Nucleus accumbens (tissue), 56 donors: ENCODE measurements around the gene PPAT.
"Not testable (repeated sequence)": the region's sequence is repeated elsewhere in the genome, so short reads cannot be mapped to it uniquely, and the experiment has no call there.

Experiments used
- DNase-seq, 56 donors: peaks; one replicate each; lab custom pipeline; 2025; lab: John Stamatoyannopoulos, UW

Gene PPAT

GRCh38 chr4:56435140-56435926 is at the start of gene PPAT:
TSS of gene PPAT (minus strand) at chr4:56435615. CDS start at chr4:56435477, 138 bp downstream.
- peak; percentile 78 to 98 (median 95) for DNase-seq

- DNase-seq, result no peak
These were observed 45.3 kb upstream of the PPAT start for GRCh38 chr4:56480691-56481090.

DNA sequence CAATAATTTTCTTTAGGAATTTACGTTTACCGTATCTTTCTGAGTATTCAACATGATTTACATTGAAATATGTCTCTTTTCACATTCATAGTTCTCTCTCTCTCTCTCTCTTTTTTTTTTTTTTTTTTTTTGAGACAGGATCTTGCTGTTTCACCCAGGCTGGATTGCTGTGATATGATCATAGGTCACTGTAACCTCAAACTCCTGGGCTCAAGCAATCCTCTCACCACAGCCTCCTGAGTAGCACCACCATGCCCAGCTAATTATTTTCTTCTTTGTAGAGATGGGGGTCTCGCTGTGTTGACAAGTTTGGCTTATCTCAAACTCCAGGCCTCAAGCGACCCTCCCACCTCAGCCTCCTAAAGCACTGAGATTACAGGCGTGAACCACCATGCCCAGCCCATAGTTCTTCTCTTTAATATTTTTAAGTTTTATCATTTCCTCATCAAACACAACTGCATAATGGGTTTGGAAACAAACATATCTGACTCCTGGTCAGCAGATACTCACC is 41.8 kb upstream of the PPAT start:
- DNase-seq, result no peak

DNA sequence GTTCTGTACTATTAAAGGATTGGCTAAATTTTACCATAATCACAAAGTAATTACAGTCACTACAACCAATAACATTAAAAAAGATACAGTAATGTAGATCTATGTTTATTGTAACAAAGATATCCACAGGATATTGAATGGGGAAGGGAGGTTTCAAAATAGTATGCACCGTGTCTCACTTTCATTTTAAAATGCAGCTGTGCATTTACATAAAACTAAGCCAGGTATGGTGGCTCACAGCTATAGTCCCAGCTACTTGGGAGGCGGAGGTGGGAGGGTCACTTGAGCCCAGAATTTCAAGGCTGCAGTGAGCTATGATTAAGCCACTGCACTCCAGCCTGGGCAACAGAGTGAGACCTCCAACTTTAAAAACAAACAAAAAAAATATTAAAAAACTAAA is 40.5 kb upstream of the PPAT start:
- DNase-seq, result no peak

GRCh38 chr4:56469489-56470210 is 34.2 kb upstream of the PPAT start:
- DNase-seq, result no peak

DNA sequence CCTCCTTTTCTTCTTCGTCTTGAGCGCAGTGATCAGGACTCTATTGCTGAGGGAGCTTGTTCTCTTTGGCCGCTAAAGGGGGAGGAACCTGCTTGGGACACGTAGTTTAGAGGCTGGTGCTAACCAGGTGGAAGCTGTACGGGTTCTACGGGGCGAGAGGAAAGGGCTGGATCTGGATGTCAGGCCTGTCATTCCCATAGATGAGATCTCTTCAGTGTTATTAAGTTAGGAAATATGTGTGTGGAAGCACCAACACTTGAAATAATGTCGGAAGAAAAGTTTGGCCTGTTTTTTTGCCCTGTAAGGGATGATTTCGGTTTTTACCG is 32.6 kb upstream of the PPAT start:
- DNase-seq, result peak in 22 of 56 donors; percentile 1 to 54 (median 32)

DNA sequence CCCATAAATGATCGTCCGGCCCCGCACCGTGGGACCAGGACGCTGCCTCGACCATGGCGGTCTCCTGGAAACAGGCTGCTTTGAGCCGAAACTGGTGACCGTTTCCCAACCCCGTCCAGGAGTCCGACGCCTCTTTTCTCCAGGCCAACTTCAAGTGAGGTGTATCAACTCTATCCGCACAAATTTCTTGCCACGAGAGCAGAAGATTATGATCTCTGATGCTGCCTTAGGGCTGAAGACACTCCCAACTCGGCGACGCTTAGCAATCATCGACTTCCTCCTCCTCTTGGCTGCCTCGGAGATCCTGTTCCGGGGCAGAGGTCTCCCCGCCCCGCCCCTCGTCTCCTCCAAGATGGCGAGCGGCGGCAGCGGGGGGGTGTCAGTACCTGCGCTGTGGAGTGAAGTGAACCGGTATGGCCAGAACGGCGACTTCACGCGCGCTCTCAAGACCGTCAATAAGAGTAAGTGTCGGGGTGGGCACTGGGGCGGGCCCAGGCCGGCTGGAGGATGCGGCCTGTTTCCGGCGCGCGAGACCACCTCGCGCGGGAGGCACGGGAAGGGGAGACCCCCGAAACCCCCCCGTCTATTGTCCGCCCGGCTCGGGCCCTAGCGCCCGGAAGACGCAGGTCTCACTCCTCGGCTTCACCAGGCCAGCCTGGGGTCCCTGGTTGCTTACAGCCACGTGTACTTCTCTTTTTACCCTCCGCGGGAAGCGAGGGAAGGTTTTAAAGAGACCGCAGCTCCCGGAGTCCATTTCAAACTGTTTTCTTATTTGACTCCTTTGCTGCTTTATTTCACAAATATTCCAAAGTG is 32.1 kb upstream of the PPAT start, which contains the start of gene SRP72:
Gene SRP72 (plus strand): TSS at position 334 of the 813 bp plus-strand sequence. CDS start 19 bp downstream, at position 353.
- peak in 55 of 56 donors; percentile 36 to 92 (median 81) for DNase-seq

DNA sequence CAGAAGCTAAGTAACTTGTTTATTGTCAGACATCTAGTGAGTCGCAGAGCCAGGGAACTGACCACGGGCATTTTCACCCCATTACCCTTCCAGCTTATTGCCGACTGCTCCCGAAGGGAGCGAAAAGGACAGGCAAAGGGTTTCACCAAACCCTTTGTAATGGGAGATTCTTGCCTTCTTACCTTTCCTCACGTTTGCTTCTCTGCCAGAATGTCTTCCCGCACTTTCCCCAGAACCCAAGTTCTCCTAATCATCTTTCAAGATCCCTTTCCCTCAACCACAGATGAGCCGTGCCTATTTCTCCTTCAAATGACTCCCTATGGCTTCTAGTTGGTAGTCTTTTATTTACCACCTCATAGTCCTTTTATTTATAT is 31.5 kb upstream of the PPAT start:
- DNase-seq, result peak in 1 of 56 donors; percentile 32

DNA sequence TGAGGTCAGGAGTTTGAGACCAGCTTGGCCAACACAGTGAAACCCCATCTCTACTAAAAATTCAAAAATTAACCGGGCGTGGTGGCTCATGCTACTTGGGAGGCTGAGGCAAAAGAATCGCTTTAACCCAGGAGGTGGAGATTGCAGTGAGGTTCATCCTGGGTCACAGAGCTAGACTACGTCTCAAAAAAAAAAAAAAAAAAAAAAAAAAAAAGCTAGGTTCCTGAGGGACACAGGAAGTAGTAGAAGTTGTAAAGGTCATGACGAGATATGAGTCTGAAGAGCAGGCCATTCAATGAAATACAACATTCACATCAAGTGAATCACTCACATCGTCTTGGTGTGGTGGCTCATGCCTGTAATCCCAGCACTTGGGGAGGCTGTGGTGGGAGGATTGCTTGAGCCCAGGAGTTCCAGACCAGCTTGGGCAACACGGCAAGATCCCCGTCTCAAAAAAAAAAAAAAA is 30.9 kb upstream of the PPAT start:
- not testable (repeated sequence) for DNase-seq

GRCh38 chr4:56465599-56466295 is 30.3 kb upstream of the PPAT start:
- DNase-seq, result peak in 1 of 56 donors; percentile 1

DNA sequence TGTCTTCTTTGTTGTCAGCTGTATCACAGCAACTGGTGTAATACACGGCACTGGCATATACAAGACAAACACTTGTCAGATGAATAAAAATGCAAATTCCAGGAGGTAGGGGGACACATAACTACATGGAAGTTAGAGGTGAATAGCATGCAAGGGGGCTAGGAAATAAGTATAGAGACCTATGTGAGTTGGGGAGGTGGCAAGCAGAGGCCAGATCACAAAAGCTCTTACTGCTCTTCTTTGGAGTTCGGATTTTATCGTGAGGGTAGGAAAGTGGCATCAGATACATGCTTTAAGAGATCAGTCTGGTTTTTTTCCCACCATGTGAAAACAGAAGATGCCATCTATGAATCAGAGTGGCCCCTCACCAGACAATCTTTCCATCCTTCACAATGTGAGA is 29.2 kb upstream of the PPAT start:
- no peak for DNase-seq

GRCh38 chr4:56463711-56464110 is 28.3 kb upstream of the PPAT start:
- no peak for DNase-seq

- DNase-seq, result no peak
These were observed 26.7 kb upstream of the PPAT start for GRCh38 chr4:56462157-56462556.

- no peak for DNase-seq
These were observed 24.7 kb upstream of the PPAT start for GRCh38 chr4:56460085-56460484.

- no peak for DNase-seq
These were observed 14.9 kb upstream of the PPAT start for GRCh38 chr4:56450342-56450741.

DNA sequence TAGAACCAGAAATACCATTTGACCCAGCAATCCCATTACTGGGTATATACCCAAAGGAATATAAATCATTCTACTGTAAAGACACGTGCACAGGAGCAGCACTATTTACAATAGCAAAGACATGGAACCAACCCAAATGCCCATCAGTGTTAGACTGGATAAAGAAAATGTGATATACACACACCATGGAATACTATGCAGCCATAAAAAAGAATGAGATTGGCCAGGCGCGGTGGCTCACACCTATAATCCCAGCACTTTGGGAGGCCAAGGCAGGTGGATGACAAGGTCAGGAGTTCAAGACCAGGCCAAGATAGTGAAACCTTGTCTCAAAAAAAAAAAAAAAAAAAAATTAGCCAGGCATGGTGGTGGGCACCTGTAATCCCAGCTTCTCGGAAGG is 14.1 kb upstream of the PPAT start:
- DNase-seq, result not testable (repeated sequence)

DNA sequence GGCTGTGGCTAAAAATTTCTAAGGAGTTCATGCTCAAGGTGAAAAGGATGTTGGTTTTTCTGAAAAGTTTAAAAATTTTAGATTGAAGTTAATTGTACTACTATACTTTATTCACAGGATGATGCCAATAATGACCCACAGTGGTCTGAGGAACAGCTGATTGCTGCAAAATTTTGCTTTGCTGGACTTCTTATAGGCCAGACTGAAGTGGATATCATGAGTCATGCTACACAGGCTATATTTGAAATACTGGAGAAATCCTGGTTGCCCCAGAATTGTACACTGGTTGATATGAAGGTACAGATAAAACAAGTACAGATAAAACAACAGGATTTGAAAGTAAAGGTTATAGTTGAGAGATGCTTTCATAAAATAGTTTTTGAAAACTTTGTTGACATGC is 12.9 kb upstream of the PPAT start:
- DNase-seq, result no peak

- DNase-seq, result peak in 1 of 56 donors; percentile 1
These were observed 10.3 kb upstream of the PPAT start for GRCh38 chr4:56445699-56446098.

- no peak for DNase-seq
These were observed 9.3 kb upstream of the PPAT start for GRCh38 chr4:56444719-56445118.

DNA sequence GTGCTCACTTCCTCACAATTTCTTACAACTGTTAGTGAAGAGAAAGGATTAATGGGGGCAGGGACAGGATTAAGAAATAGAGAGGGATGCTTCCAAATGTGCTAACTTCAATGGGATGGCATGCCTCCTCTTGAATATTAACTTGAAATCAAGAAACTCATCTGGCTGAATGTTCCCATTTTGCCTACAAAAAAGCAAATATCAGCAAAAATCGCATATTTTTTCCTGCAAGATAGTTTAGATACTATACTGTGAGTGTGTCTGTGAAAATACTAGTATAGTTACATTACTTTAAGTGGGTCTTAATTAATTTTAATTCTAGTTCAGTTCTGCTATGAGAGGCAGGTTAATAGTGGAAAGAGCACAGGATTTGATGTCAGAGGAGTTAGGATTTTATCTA is 5.6 kb upstream of the PPAT start:
- no peak for DNase-seq
